Kidney epithelial cell (primary cell): ENCODE data around the gene HAT1. TPM values are rescaled to one million over a fixed set of nuclear protein-coding genes. Genes with fewer than 3 reads are reported as not detected.
"Not testable (repeated sequence)": the region's sequence is repeated elsewhere in the genome, so short reads cannot be mapped to it uniquely, and the experiment has no call there.

Experiments
- DNase-seq: peaks from one replicate; pipeline ENCODE4 v3.0.0-alpha.2; 2010; ENCODE audit warnings: low read depth
- H3K27me3 ChIP-seq: 2 replicates; pipeline ENCODE4 v1.6.0; 2011; ENCODE audit warnings: low read length; ENCODE audit not compliant: control insufficient read depth, insufficient read depth
- H3K36me3 ChIP-seq: 2 replicates; pipeline ENCODE4 v1.5.1; 2011; ENCODE audit warnings: low read length; ENCODE audit not compliant: control insufficient read depth, insufficient read depth
- H3K4me3 ChIP-seq: 2 replicates; pipeline ENCODE4 v1.5.1; 2011; ENCODE audit warnings: low read depth, mild to moderate bottlenecking, control low read depth, low read length
- CTCF ChIP-seq: IDR thresholded peaks from 2 replicates; pipeline ENCODE4 v1.5.1; 2011; ENCODE audit warnings: mild to moderate bottlenecking, moderate library complexity, low read length, control low read depth, inconsistent platforms; ENCODE audit not compliant: insufficient read depth, poor library complexity, severe bottlenecking
- total RNA-seq: library from RNA; depleted of rRNA; stranded (reverse); fragments of >200 nt; gene quantifications from 2 replicates; pipeline ENCODE4 v1.2.3, GENCODE V29; 2015

HAT1 gene
- total RNA-seq, 1 donor from 2014 or later: 27.1 TPM

DNA sequence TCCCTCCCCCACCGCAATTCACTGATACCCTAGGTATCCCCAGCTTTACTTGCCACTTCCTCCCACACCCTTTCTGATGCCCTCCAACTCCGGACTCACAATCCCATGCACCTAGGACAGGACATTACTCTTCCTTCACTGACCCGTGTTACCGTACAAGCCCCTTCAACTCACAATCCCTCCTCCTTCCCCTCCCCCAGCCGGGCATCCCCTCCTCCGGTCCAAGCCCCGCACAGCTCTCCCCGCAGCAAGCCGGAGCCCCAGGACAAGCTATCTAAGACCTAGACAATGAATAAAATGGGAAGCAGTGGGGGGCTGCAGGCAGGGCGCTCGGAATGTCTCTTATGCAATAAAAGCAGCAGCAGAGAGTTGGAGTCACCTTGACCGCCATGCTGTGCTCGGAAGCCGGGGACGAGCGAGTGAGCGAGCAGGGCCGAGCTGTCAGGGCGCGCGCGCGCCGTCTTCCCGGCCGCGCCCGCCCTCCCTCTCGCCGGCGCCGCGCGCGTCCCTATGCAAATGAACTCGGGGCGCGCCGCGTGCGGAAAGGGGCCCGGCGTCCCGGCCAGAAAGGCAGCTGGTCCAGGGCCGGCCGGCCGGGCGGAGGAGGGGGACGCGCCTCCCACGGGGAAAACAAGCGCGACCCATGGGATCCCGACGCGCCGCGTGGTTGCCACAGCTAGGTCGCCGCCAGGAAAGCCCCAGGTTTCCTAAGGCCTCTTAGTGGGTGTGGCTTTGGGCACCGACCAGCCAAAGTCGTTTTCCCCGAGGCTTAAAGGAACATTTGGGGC lies 28.2 kb upstream of the HAT1 start, which contains the start of gene SLC25A12:
TSS of gene SLC25A12 (minus strand) at position 421 of the 788 bp plus-strand sequence. CDS start at position 391, 30 bp downstream.
- peak within 1 kb of the TSS; percentile 73 for H3K4me3 ChIP-seq
- no peaks in the 10 kb centered on the region for H3K36me3 ChIP-seq
- DNase-seq: peak; percentile 26
- TF ChIP-seq CTCF: no peak
- H3K27me3 ChIP-seq: no peaks in the 10 kb centered on the region

DNA sequence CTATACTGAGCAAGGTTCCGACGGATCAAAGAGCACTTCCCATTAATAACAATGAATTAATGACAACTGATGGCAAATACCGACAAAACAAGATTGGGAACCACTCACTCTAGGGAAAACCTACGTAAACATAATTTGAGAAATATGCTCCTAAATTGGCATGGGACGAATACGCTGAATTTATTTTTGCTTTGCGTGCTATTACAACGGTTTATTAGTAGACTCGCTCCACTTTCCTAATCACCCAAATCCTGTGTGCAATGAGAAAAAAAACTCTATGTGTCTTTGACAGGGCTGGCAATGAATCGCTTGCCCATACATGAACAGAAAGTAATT lies 27.7 kb upstream of the HAT1 start:
- peak overlapping the region; percentile 73 for H3K4me3 ChIP-seq
- TF ChIP-seq CTCF: no peak
- no peak for DNase-seq
- H3K36me3 ChIP-seq: no peaks in the 10 kb centered on the region
- H3K27me3 ChIP-seq: no peaks in the 10 kb centered on the region

DNA sequence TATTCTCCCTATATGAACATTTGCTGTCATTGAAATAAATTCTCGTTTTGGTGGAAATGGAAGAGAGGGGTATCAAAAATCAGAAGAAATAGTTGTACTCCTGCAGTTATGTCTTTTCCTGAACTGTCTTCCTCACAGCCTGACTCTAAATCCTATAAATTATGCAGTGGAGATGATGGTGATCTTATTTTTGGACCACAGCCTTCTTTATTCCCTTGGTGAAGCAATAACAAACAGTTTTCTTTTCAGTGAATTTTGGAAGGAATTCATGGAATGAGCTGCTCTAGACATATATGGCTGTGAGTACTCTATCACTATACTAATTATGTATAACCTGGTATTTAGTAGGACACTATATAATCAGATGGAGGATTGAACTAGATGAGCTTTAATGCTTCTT lies 26.5 kb upstream of the HAT1 start:
- Histone ChIP-seq H3K36me3 (no peaks in the 10 kb centered on the region), H3K4me3 (no peak overlapping the region), H3K27me3 (no peaks in the 10 kb centered on the region)
- no peak for DNase-seq
- TF ChIP-seq CTCF: no peak

GRCh38 chr2:171899623-171900282 lies 22.5 kb upstream of the HAT1 start:
- H3K36me3 ChIP-seq, DNase-seq, H3K4me3 ChIP-seq, H3K27me3 ChIP-seq: not testable (repeated sequence)

- Histone ChIP-seq H3K27me3 (no peaks in the 10 kb centered on the region), H3K36me3 (no peaks in the 10 kb centered on the region), H3K4me3 (no peak overlapping the region)
- DNase-seq: no peak
- TF ChIP-seq CTCF: no peak
Observed at GRCh38 chr2:171902840-171903420, 19.3 kb upstream of the HAT1 start.

- no peak for TF ChIP-seq CTCF
- H3K27me3 ChIP-seq: no peaks in the 10 kb centered on the region
- DNase-seq: no peak
- no peaks in the 10 kb centered on the region for H3K36me3 ChIP-seq
- H3K4me3 ChIP-seq: no peak overlapping the region
Observed at GRCh38 chr2:171908235-171908634, 14.0 kb upstream of the HAT1 start.
